Neural crest cell (in vitro differentiated cells): ENCODE measurements around the gene TBCC. TPM values are rescaled to one million over a fixed set of nuclear protein-coding genes. Genes with fewer than 3 reads are reported as not detected.
A peak's percentile ranks its signal among the peaks of the same experiment; 100 is the strongest.
"Not testable (repeated sequence)": the region's sequence is repeated elsewhere in the genome, so short reads cannot be mapped to it uniquely, and the experiment has no call there.

Source experiments
- DNase-seq: peaks from one replicate; pipeline ENCODE4 v3.0.0; 2021; ENCODE audit warnings: low read depth, mixed read lengths, low spot score
- H3K27ac Mint-ChIP-seq: one replicate; pipeline ENCODE4 v1.8.0; 2021; ENCODE audit warnings: mild to moderate bottlenecking, mixed read lengths; ENCODE audit not compliant: unreplicated experiment
- H3K27me3 Mint-ChIP-seq: 2 replicates; pipeline ENCODE4 v1.8.0; 2021; ENCODE audit warnings: low read depth, mild to moderate bottlenecking, mixed read lengths
- H3K36me3 Mint-ChIP-seq: 2 replicates; pipeline ENCODE4 v1.8.0; 2021; ENCODE audit warnings: low read depth, mild to moderate bottlenecking, mixed read lengths
- H3K4me1 Mint-ChIP-seq: 2 replicates; pipeline ENCODE4 v1.8.0; 2021; ENCODE audit warnings: mixed read lengths
- H3K4me3 Mint-ChIP-seq: one replicate; pipeline ENCODE4 v1.8.0; 2021; ENCODE audit warnings: mild to moderate bottlenecking, mixed read lengths
- H3K9me3 Mint-ChIP-seq: 2 replicates; pipeline ENCODE4 v1.8.0; 2021; ENCODE audit warnings: mixed read lengths
- CTCF ChIP-seq: fragments of 200-600 bp; sonication (generic); conservative IDR thresholded peaks from 2 replicates; pipeline ENCODE4 v1.5.0; 2021; ENCODE audit warnings: antibody characterized with exemption, mild to moderate bottlenecking
- total RNA-seq: library from RNA; stranded (reverse); gene quantifications from 2 replicates; pipeline ENCODE4 v1.2.1, GENCODE V29; 2021

Gene TBCC
- total RNA-seq, 1 donor from 2014 or later = 23.2 TPM

- H3K4me1 Mint-ChIP-seq = peaks cover 13% of the 10 kb centered on the region
- no peaks in the 10 kb centered on the region for H3K9me3 Mint-ChIP-seq
- H3K4me3 Mint-ChIP-seq = peak overlapping the region; percentile 21
- TF ChIP-seq CTCF = no peak
- no peak overlapping the region for H3K27ac Mint-ChIP-seq
- DNase-seq = no peak
- peaks cover 8% of the 10 kb centered on the region for H3K27me3 Mint-ChIP-seq
- no peaks in the 10 kb centered on the region for H3K36me3 Mint-ChIP-seq
Observed at GRCh38 chr6:42777126-42777822, 31.4 kb upstream of the TBCC start.

GRCh38 chr6:42774821-42775487 is 29.1 kb upstream of the TBCC start:
- DNase-seq, H3K27ac Mint-ChIP-seq, H3K36me3 Mint-ChIP-seq, H3K9me3 Mint-ChIP-seq, H3K4me3 Mint-ChIP-seq: not testable (repeated sequence)
- H3K27me3 Mint-ChIP-seq = peaks cover 18% of the 10 kb centered on the region
- peaks cover 18% of the 10 kb centered on the region for H3K4me1 Mint-ChIP-seq

- H3K27ac Mint-ChIP-seq = no peak overlapping the region
- H3K4me3 Mint-ChIP-seq = no peak overlapping the region
- no peaks in the 10 kb centered on the region for H3K9me3 Mint-ChIP-seq
- H3K27me3 Mint-ChIP-seq = peaks cover 18% of the 10 kb centered on the region
- no peaks in the 10 kb centered on the region for H3K36me3 Mint-ChIP-seq
- peaks cover 18% of the 10 kb centered on the region for H3K4me1 Mint-ChIP-seq
- TF ChIP-seq CTCF = no peak
- DNase-seq = no peak
Observed at GRCh38 chr6:42774201-42774600, 28.3 kb upstream of the TBCC start.

- H3K27ac Mint-ChIP-seq = no peak overlapping the region
- H3K4me3 Mint-ChIP-seq = no peak overlapping the region
- peaks cover 11% of the 10 kb centered on the region for H3K4me1 Mint-ChIP-seq
- H3K9me3 Mint-ChIP-seq = no peaks in the 10 kb centered on the region
- DNase-seq = no peak
- TF ChIP-seq CTCF = no peak
- no peaks in the 10 kb centered on the region for H3K36me3 Mint-ChIP-seq
- peaks cover 18% of the 10 kb centered on the region for H3K27me3 Mint-ChIP-seq
Observed at GRCh38 chr6:42771741-42772100, 25.8 kb upstream of the TBCC start.

- Mint-ChIP-seq H3K27me3 (peaks cover 18% of the 10 kb centered on the region), H3K36me3 (no peaks in the 10 kb centered on the region), H3K4me3 (no peak overlapping the region), H3K4me1 (peaks cover 11% of the 10 kb centered on the region), H3K27ac (no peak overlapping the region), H3K9me3 (no peaks in the 10 kb centered on the region)
- no peak for DNase-seq
- no peak for TF ChIP-seq CTCF
Observed at GRCh38 chr6:42769836-42770235, 23.9 kb upstream of the TBCC start.

GRCh38 chr6:42769051-42769450 is 23.1 kb upstream of the TBCC start:
- Mint-ChIP-seq H3K4me3 (no peak overlapping the region), H3K4me1 (peaks cover 11% of the 10 kb centered on the region), H3K27me3 (peaks cover 18% of the 10 kb centered on the region), H3K9me3 (no peaks in the 10 kb centered on the region), H3K36me3 (no peaks in the 10 kb centered on the region), H3K27ac (no peak overlapping the region)
- no peak for TF ChIP-seq CTCF
- DNase-seq = no peak
